Aorta (tissue), 5 donors: ENCODE data around the gene TESMIN. TPM values are rescaled to one million over a fixed set of nuclear protein-coding genes. Genes with fewer than 3 reads are reported as not detected.
A peak's percentile ranks its signal among the peaks of the same experiment; 100 is the strongest.

ENCODE experiments used
- ATAC-seq: fragments of 200-7000 bp; cut with Tn5 transposase; one replicate; pipeline ENCODE4 v1.9.1; 2022; ENCODE audit warnings: moderate library complexity; ENCODE audit not compliant: low FRiP score
- DNase-seq, 2 donors: peaks; one replicate each; pipeline ENCODE4 v3.0.0-alpha.2; 2020
- H3K27ac ChIP-seq, 2 donors: one replicate each; pipeline ENCODE4 v1.5.1; 2013; ENCODE audit warnings: low read length in 2 of 2, mild to moderate bottlenecking in 2 of 2, moderate library complexity in 2 of 2, control low read depth in 1 of 2, inconsistent platforms in 1 of 2, low read depth in 1 of 2
- H3K27me3 ChIP-seq, 2 donors: one replicate each; pipeline ENCODE4 v1.6.1; 2013; ENCODE audit warnings: control low read depth in 1 of 2, low read length in 1 of 2, mild to moderate bottlenecking in 1 of 2, moderate library complexity in 1 of 2; ENCODE audit not compliant: insufficient read depth in 2 of 2, control insufficient read depth in 1 of 2
- H3K36me3 ChIP-seq, 2 donors: one replicate each; pipeline ENCODE4 v1.6.1; 2013; ENCODE audit warnings: control low read depth in 1 of 2, low read length in 1 of 2, mild to moderate bottlenecking in 1 of 2; ENCODE audit not compliant: insufficient read depth in 2 of 2, control insufficient read depth in 1 of 2
- H3K4me1 ChIP-seq, 2 donors: one replicate each; pipeline ENCODE4 v1.6.1; 2013; ENCODE audit warnings: low read length in 2 of 2, control low read depth in 1 of 2, mild to moderate bottlenecking in 1 of 2, moderate library complexity in 1 of 2; ENCODE audit not compliant: insufficient read depth in 2 of 2, control insufficient read depth in 1 of 2
- H3K4me3 ChIP-seq, 2 donors: one replicate each; pipeline ENCODE4 v1.5.1; 2013; ENCODE audit warnings: low read length in 2 of 2, control low read depth in 1 of 2, mild to moderate bottlenecking in 1 of 2
- H3K9me3 ChIP-seq: one replicate; pipeline ENCODE4 v1.6.1; 2013; ENCODE audit warnings: mild to moderate bottlenecking, low read length; ENCODE audit not compliant: control insufficient read depth
- WGBS, 2 donors: extraction: QIAGEN DNeasy Blood & Tissue Kit; methylation state at CpG; one replicate each; pipeline ENCODE4 v1.1.7; 2013; 5-methylcytosine and 5-hydroxymethylcytosine counted together
- intact Hi-C, 2 donors: fragments of 100-400 bp; cut with DNase I; formaldehyde crosslinking; loops; one replicate each; pipeline versions ENCODE4 v1.14.2 to v1.15.0; 2022
- polyA plus RNA-seq, 2 donors: library from polyadenylated mRNA; stranded (reverse); fragments of 200-250 nt; gene quantifications; one replicate each; pipeline ENCODE4 v1.2.3, GENCODE V29; 2013
- total RNA-seq, 2 donors: library from RNA; stranded (reverse); fragmentation: NEBNext Ultra II Directional; extraction: Animal tissue kit (Norgen Biotek cat#: 25700); gene quantifications; one replicate each; pipeline ENCODE4 v1.2.1, GENCODE V29; 2021
- donor health status: healthy with polysubstance abuse.
- donor health status: Bipolar disorder and iron deficiency.
- donor health status: DM: no; HTN: no; CAD: no.
- donor health status: DM: no; HTN: no; CAD: no.
- donor health status: DM: yes; HTN: yes; CAD: no.

The TESMIN gene
- total and polyA plus RNA-seq, 4 donors, result 0.10 to 1.5 (median 0.42) TPM; not detected in 1

GRCh38 chr11:68735125-68735524, 16.2 kb downstream of the TESMIN start:
- Histone ChIP-seq H3K27ac (no peak overlapping the region), H3K4me3 (no peak overlapping the region), H3K4me1 (no peaks in the 10 kb centered on the region), H3K27me3 (no peaks in the 10 kb centered on the region), H3K36me3 (no peaks in the 10 kb centered on the region), H3K9me3 (no peaks in the 10 kb centered on the region)
- ATAC-seq, result peak; percentile 44
- DNase-seq, result no peak
- intact Hi-C loops, result no loop called here
- 75 to 90% methylated on average over 6 of the region's 6 CpGs for WGBS, 2 donors

- intact Hi-C loops, result no loop called here
- no peak overlapping the region for H3K27ac ChIP-seq
- 88 to 91% methylated on average over 7 of the region's 7 CpGs for WGBS, 2 donors
- no peaks in the 10 kb centered on the region for H3K27me3 ChIP-seq
- no peaks in the 10 kb centered on the region for H3K36me3 ChIP-seq
- H3K4me1 ChIP-seq, result no peaks in the 10 kb centered on the region
- ATAC-seq (no peak), DNase-seq (no peak)
- H3K9me3 ChIP-seq, result no peaks in the 10 kb centered on the region
- no peak overlapping the region for H3K4me3 ChIP-seq
Observed at GRCh38 chr11:68734111-68734510, 17.2 kb downstream of the TESMIN start.

DNA sequence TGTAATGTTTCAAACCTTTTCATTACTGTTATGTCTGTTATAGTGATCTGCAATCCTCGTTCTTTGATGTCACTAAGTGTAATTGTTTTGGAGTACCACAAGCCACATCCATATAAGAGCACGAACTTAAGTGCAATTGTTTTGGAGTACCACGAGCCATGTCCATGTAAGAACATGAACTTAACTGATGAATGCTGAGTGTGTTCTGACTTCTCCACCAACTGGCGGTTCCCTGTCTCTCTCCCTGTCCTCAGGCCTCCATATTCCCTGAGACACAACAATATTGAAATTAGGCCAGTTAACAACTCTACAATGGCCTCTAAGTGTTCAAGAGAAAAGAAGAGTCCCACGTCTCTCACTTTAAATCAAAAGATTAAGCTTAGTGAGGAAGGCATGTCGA, 23.5 kb downstream of the TESMIN start:
- intact Hi-C loops, result no loop called here
- Histone ChIP-seq H3K4me3 (no peak overlapping the region), H3K27ac (no peak overlapping the region), H3K9me3 (peaks cover 2% of the 10 kb centered on the region), H3K36me3 (no peaks in the 10 kb centered on the region), H3K27me3 (no peaks in the 10 kb centered on the region), H3K4me1 (no peaks in the 10 kb centered on the region)
- no peak for ATAC-seq
- WGBS, 2 donors, result 79 to 91% methylated on average over 6 of the region's 6 CpGs
- DNase-seq, result no peak

GRCh38 chr11:68724293-68724692, 27.0 kb downstream of the TESMIN start:
- Histone ChIP-seq H3K36me3 (no peaks in the 10 kb centered on the region), H3K9me3 (peaks cover 6% of the 10 kb centered on the region), H3K4me3 (no peak overlapping the region), H3K27me3 (no peaks in the 10 kb centered on the region), H3K27ac (no peak overlapping the region), H3K4me1 (no peaks in the 10 kb centered on the region)
- intact Hi-C loops, result no loop called here
- no peak for ATAC-seq
- WGBS, 2 donors, result 82 to 87% methylated on average over 4 of the region's 4 CpGs
- no peak for DNase-seq

DNA sequence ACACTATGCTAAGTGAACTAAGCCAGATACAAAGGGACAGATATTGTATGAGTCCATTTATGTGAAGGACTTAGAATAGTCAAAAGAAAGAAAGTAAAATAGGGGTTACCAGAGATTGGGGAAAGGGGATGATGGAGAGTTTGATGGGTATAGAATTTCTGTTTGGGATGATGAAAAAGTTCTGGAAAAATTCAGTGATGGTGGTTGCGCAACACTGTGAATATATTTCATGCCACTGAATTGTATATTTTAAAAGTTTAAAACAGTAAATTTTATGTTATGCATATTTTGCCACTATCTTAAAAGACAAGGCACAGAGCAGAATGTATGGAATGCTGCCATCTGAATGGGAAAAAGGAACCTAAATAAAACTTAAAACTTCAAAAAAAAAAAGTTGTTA, 29.2 kb downstream of the TESMIN start:
- no peaks in the 10 kb centered on the region for H3K27me3 ChIP-seq

GRCh38 chr11:68721075-68721474, 30.2 kb downstream of the TESMIN start:
- Histone ChIP-seq H3K36me3 (no peaks in the 10 kb centered on the region), H3K27ac (no peak overlapping the region)
- DNase-seq, result no peak

More for the DNA sequence above, 29.2 kb downstream of the TESMIN start:
- ATAC-seq (no peak), DNase-seq (no peak)
- no peaks in the 10 kb centered on the region for H3K36me3 ChIP-seq
- H3K4me1 ChIP-seq, result no peaks in the 10 kb centered on the region
- intact Hi-C loops, result no loop called here
- WGBS, 2 donors, result 94 to 96% methylated on average over 1 of the region's 1 CpG
- no peak overlapping the region for H3K27ac ChIP-seq
- no peak overlapping the region for H3K4me3 ChIP-seq
- H3K9me3 ChIP-seq, result peaks cover 7% of the 10 kb centered on the region

DNA sequence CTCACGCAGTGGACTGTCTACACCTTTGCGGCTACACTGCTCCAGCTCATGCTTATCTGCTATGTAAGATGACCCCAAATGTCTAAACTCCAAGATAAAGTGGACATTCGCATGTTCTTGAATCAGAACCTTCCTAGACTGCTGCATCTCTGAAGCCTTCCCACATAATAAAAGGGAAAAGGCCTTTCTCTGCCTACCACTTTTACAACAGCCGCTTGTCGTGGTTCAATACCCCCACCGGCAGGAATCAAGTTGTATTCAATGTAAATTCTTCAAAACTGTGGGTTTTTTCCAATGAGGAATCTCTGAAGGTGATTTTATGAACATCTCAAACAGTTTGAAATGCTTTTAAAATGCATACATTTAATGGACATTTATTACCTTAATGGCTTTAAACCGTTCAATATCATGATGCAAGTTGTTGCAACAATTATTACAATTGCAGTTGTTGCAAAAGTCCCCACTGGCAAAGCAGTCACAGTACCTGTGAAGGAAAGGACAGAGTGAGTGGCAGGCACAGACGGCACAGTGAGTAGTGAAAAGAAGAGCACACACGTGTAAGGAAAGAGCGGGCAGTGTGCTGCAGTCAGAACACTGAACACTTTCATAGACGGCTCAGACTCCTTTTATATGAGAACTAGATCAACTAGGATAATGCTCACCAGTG, 35.7 kb downstream of the TESMIN start:
- Histone ChIP-seq H3K4me1 (no peaks in the 10 kb centered on the region), H3K9me3 (peaks cover 4% of the 10 kb centered on the region), H3K27ac (no peak overlapping the region), H3K4me3 (no peak overlapping the region), H3K36me3 (no peaks in the 10 kb centered on the region), H3K27me3 (no peaks in the 10 kb centered on the region)
- DNase-seq (no peak), ATAC-seq (no peak)
- intact Hi-C loops, result no loop called here
- WGBS, 2 donors, result 90 to 91% methylated on average over 11 of the region's 11 CpGs

More at GRCh38 chr11:68721075-68721474, 30.2 kb downstream of the TESMIN start:
- 88 to 90% methylated on average over 2 of the region's 2 CpGs for WGBS, 2 donors
- Histone ChIP-seq H3K4me3 (no peak overlapping the region), H3K27me3 (no peaks in the 10 kb centered on the region), H3K4me1 (no peaks in the 10 kb centered on the region), H3K9me3 (peaks cover 7% of the 10 kb centered on the region)
- intact Hi-C loops, result no loop called here
- ATAC-seq, result no peak

GRCh38 chr11:68714060-68714856, 37.1 kb downstream of the TESMIN start:
- ATAC-seq (no peak), DNase-seq (no peak)
- H3K27ac ChIP-seq, result no peak overlapping the region
- no peaks in the 10 kb centered on the region for H3K36me3 ChIP-seq
- no peaks in the 10 kb centered on the region for H3K27me3 ChIP-seq
- H3K9me3 ChIP-seq, result peaks cover 2% of the 10 kb centered on the region
- 63 to 66% methylated on average over 23 of the region's 23 CpGs for WGBS, 2 donors
- intact Hi-C loops, result no loop called here
- no peaks in the 10 kb centered on the region for H3K4me1 ChIP-seq
- no peak overlapping the region for H3K4me3 ChIP-seq

DNA sequence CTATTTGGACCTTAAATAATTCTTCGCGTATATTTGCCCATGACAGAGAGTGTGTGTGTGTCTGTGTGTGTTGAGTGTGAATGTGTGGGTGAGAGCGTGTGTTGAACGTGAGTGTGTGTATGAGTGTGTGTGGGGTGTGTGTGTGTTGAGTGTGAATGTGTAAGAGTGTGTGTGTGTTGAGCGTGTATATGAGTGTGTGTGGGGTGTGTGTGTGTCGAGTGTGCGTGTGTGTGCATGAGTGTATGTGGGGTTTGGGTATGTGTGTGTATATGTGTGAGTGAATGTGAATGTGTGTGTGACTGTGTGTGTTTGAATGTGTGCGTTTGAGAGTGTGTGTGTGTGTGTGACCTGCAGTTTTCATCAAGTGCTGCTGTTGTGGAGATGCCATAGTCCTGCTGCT, 40.2 kb downstream of the TESMIN start:
- H3K27ac ChIP-seq, result no peak overlapping the region
- no peaks in the 10 kb centered on the region for H3K36me3 ChIP-seq
- H3K4me3 ChIP-seq, result no peak overlapping the region
- H3K9me3 ChIP-seq, result no peaks in the 10 kb centered on the region
- no peak for DNase-seq
- ATAC-seq, result no peak
- no peaks in the 10 kb centered on the region for H3K4me1 ChIP-seq
- H3K27me3 ChIP-seq, result no peaks in the 10 kb centered on the region
- 93 to 95% methylated on average over 8 of the region's 8 CpGs for WGBS, 2 donors
- intact Hi-C loops, result no loop called here
